RWPE2 (cell line): ENCODE data around the gene ATP10B.

Experiments used
- ATAC-seq: fragments of 200-7000 bp; cut with Tn5 transposase; 3 replicates; pipeline ENCODE4 v1.9.1; 2021; ENCODE audit warnings: low read depth
- DNase-seq: peaks from one replicate; pipeline ENCODE4 v3.0.0-alpha.2; 2020; ENCODE audit warnings: low spot score
- H3K27ac ChIP-seq: fragments of 450-650 bp; 2 replicates; pipeline ENCODE4 v1.5.1; 2017; ENCODE audit warnings: mild to moderate bottlenecking; ENCODE audit not compliant: poor library complexity, severe bottlenecking
- H3K27me3 ChIP-seq: fragments of 250-450 bp; sonication (Bioruptor Pico); 2 replicates; pipeline ENCODE4 v1.5.1; 2021; ENCODE audit warnings: mild to moderate bottlenecking, moderate library complexity; ENCODE audit not compliant: insufficient read depth, poor library complexity, severe bottlenecking
- H3K36me3 ChIP-seq: fragments of 250-450 bp; sonication (Bioruptor Pico); 2 replicates; pipeline ENCODE4 v1.5.1; 2020; ENCODE audit warnings: low read depth, mild to moderate bottlenecking, moderate library complexity
- H3K4me1 ChIP-seq: fragments of 250-450 bp; sonication (Bioruptor Pico); 2 replicates; pipeline ENCODE4 v1.5.1; 2021; ENCODE audit warnings: mild to moderate bottlenecking, moderate library complexity; ENCODE audit not compliant: insufficient read depth, poor library complexity, severe bottlenecking
- H3K4me3 ChIP-seq: fragments of 250-450 bp; sonication (Bioruptor Pico); 2 replicates; pipeline ENCODE4 v1.5.1; 2021; ENCODE audit warnings: mild to moderate bottlenecking, moderate library complexity; ENCODE audit not compliant: severe bottlenecking
- H3K9me3 ChIP-seq: fragments of 250-450 bp; sonication (Bioruptor Pico); 2 replicates; pipeline ENCODE4 v1.5.1; 2021; ENCODE audit warnings: mild to moderate bottlenecking, moderate library complexity; ENCODE audit not compliant: severe bottlenecking
- TF ChIP-seq, protein P1 (sequence below): fragments of 450-650 bp; IDR thresholded peaks from one replicate; pipeline ENCODE4 v1.5.1; 2017; ENCODE audit warnings: mild to moderate bottlenecking, moderate library complexity; ENCODE audit not compliant: poor library complexity, severe bottlenecking

ATP10B gene

DNA sequence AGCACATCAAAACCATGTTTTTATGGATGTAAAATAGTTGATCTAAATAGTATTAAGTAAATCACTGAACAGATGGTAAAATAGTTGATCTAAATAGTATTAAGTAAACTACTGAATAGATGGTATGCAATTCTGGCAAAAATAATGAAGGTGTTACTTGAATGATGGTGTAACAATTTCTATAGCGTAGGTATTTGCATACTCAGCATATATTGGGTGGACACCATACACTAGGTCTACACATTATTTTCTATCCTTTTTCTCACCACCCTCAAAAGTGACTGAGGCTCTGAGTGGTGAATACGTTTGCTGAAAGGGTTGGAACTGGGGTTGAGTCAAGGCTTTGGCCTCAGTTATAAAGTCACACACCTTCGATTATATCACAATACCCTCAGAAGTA lies 81.3 kb downstream of the ATP10B start:
- Histone ChIP-seq H3K4me3 (no peak overlapping the region), H3K27ac (no peak overlapping the region), H3K4me1 (no peaks in the 10 kb centered on the region), H3K27me3 (no peaks in the 10 kb centered on the region), H3K9me3 (no peaks in the 10 kb centered on the region), H3K36me3 (no peaks in the 10 kb centered on the region)
- no peak for ATAC-seq
- TF ChIP-seq, protein P1, sequence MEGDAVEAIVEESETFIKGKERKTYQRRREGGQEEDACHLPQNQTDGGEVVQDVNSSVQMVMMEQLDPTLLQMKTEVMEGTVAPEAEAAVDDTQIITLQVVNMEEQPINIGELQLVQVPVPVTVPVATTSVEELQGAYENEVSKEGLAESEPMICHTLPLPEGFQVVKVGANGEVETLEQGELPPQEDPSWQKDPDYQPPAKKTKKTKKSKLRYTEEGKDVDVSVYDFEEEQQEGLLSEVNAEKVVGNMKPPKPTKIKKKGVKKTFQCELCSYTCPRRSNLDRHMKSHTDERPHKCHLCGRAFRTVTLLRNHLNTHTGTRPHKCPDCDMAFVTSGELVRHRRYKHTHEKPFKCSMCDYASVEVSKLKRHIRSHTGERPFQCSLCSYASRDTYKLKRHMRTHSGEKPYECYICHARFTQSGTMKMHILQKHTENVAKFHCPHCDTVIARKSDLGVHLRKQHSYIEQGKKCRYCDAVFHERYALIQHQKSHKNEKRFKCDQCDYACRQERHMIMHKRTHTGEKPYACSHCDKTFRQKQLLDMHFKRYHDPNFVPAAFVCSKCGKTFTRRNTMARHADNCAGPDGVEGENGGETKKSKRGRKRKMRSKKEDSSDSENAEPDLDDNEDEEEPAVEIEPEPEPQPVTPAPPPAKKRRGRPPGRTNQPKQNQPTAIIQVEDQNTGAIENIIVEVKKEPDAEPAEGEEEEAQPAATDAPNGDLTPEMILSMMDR = no peak
- no peak for DNase-seq

DNA sequence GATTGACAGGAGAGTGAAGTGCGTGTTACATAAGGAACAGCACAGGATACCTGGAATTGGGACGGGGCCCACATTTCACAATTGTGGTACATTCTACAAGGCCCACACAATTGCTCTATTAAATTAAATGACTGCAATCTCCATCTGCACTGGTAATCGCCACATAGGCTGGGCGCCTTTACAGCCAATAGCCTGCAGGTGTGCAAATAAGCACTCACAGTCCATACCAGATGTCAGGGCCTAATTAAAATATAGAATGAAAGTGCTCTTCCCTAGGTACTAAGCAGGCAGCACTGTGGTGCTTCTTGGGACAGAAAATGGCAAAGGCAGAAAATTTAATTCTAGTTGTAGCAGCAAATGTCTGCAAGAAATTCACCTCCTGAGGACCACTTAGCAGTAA lies 82.7 kb downstream of the ATP10B start:
- H3K4me1 ChIP-seq = no peaks in the 10 kb centered on the region
- H3K27ac ChIP-seq = no peak overlapping the region
- H3K36me3 ChIP-seq = no peaks in the 10 kb centered on the region
- no peak for ATAC-seq
- TF ChIP-seq, protein P1 = no peak
- no peak overlapping the region for H3K4me3 ChIP-seq
- H3K9me3 ChIP-seq = no peaks in the 10 kb centered on the region
- DNase-seq = no peak
- H3K27me3 ChIP-seq = no peaks in the 10 kb centered on the region

DNA sequence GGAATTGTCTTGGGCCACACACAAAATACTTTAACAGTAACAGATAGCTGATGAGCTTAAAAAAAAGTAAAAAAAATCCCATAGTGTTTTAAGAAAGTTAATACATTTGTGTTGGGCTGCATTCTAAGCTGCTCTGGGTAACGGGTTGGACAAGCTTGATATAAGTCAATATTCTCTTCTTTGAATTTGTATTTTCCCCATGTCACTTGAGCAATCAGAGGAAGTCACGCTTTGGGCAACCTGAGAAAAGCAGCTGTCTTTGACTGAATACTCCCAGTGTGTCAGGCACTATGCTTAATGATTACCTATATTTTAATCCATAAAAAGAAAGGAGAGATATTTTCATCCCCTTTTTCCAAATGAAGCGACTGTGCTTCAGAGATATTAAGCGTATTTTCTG lies 84.9 kb downstream of the ATP10B start:
- DNase-seq (no peak), ATAC-seq (no peak)
- H3K27me3 ChIP-seq = no peaks in the 10 kb centered on the region
- no peaks in the 10 kb centered on the region for H3K9me3 ChIP-seq
- H3K36me3 ChIP-seq = no peaks in the 10 kb centered on the region
- no peak overlapping the region for H3K27ac ChIP-seq
- H3K4me1 ChIP-seq = no peaks in the 10 kb centered on the region
- no peak overlapping the region for H3K4me3 ChIP-seq
- TF ChIP-seq, protein P1 = no peak

DNA sequence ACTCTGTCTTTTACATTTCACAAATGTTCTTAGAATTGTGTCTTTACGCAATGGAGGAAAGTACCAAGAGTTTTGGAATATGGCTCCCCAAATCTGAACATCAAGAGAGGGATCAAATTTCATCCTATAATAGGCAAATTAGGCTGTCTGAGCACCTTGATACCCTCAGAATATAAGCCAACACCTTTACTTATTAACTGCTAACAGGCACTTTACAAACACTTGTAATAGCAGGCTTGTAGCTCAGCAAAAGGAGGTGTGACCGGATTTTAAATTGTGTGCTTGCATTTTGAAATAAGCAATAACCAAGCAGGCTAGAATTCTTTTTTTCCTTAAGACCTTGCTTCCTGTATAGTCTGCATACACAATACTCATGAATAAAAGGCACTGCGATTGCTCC lies 92.0 kb downstream of the ATP10B start:
- H3K4me1 ChIP-seq = no peaks in the 10 kb centered on the region
- no peaks in the 10 kb centered on the region for H3K9me3 ChIP-seq
- H3K27me3 ChIP-seq = peaks cover 2% of the 10 kb centered on the region
- TF ChIP-seq, protein P1 = no peak
- H3K4me3 ChIP-seq = no peak overlapping the region
- no peaks in the 10 kb centered on the region for H3K36me3 ChIP-seq
- H3K27ac ChIP-seq = no peak overlapping the region
- ATAC-seq (no peak), DNase-seq (no peak)

DNA sequence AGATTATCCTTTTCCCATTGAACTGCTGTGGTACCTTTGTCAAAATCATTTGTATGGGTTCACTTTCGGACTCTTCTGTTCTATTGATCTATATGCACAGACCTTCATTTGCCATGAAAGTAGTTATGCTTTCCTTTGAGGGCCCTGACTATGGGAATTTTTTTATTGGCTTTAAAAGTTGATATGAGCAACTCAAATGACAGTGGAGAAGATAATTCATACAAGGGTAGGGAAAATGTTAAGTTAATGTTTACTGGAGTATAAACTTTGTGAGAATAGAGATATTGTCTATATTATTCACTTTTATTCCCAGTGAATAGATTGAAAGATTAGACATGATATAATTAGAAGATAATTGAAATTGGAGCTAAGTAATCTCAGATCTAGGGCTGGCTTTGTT lies 94.8 kb downstream of the ATP10B start:
- Histone ChIP-seq H3K27ac (no peak overlapping the region), H3K9me3 (no peaks in the 10 kb centered on the region), H3K27me3 (peaks cover 5% of the 10 kb centered on the region), H3K36me3 (no peaks in the 10 kb centered on the region), H3K4me3 (no peak overlapping the region), H3K4me1 (no peaks in the 10 kb centered on the region)
- DNase-seq (no peak), ATAC-seq (no peak)
- TF ChIP-seq, protein P1 = no peak
